GM21529 (cell line): Measurements from ENCODE around the gene EFS.
"Not testable (repeated sequence)": the region's sequence is repeated elsewhere in the genome, so short reads cannot be mapped to it uniquely, and the experiment has no call there.

ENCODE experiments used
- ATAC-seq: cut with Tn5 transposase; IDR thresholded peaks from one replicate; pipeline ENCODE4 v1.9.1; 2021; ENCODE audit not compliant: unreplicated experiment

Gene EFS

DNA sequence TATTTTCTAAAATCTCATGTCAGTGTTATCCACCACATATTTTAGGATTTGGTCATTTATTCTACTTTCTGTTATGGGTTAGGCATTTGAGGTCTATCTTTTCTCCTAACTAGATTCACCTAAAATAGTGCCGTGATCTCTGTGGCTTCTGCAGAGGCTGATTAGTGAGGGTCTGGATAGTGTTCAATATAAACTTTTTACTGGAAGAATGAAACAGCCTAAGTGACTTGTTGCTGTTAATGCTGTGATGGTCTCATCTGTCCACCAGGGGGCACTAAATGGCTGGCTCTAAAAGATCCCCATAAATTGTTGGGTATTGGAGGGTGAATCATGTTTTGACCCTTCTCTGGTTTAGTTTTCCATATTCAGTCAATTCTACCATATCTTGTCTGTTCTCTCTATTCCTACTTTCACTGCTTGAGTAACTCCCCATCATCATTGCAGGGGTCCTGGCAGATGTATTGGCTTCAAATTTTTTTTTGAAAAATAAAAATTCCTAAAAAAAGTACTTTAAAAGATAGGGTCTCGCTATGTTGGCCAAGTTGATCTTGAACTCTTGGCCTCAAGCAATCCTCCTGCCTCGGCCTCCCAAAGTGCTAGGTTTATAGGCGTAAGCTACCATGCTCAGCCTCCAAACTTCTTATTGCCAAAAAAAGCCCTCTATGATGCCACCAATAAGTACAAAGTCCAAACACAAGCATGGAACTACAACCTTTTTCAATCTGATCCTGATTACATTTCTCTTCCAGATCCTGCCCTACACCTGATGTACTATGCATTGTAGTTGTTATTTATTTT lies 36.8 kb downstream of the EFS start:
- no peak for ATAC-seq

DNA sequence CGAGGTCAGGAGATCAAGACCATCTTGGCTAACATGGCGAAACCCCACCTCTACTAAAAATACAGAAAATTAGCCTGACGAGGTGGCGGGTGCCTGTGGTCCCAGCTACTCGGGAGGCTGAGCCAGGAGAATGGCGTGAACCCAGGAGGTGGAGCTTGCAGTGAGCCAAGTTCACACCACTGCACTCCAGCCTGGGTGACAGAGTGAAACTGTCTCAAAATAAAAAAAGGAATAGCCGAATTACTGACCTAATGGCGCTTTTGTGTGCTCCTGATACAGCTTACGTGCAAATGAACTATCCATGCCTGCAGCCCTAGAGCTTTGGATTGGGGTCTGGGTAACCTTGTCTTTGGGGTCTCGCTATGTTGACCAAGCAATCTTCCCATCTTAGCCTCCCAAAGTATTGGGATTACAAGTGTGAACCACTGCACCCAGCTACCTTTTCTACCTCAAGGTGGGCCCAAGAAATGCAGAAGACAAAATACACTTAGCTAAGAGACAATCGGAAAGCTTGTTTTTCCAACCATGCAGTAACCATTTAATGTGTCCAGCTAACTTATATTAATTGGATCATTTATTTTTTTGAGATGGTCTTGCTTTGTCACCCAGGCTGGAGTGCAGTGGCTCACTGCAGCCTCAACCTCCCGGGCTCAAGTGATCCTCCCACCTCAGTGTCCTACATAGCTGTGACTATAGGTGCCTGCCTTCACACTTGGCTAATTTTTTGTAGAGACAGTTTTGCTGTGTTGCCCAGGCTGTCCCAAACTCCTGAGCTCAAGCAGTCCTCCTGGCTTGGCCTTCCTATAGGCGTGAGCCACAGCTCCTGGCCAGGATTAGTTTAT lies 38.3 kb downstream of the EFS start:
- no peak for ATAC-seq

DNA sequence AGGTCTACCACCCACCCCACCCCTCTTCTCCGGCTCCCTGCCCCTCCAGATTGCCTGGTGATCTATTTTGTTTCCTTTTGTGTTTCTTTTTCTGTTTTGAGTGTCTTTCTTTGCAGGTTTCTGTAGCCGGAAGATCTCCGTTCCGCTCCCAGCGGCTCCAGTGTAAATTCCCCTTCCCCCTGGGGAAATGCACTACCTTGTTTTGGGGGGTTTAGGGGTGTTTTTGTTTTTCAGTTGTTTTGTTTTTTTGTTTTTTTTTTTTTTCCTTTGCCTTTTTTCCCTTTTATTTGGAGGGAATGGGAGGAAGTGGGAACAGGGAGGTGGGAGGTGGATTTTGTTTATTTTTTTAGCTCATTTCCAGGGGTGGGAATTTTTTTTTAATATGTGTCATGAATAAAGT lies 39.2 kb downstream of the EFS start:
- ATAC-seq, result not testable (repeated sequence)

DNA sequence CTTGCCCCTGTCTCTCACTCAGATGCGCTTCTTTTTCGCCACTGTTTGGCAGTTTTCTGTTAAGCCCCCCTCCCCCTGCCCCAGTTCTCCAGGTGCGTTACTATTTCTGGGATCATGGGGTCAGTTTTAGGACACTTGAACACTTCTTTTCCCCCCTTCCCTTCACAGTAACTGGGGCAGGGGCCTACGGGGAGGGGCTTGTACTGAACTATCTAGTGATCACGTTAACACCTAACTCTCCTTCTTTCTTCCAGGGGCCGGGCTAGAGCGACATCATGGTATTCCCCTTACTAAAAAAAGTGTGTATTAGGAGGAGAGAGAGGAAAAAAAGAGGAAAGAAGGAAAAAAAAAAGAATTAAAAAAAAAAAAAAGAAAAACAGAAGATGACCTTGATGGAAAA lies 40.0 kb downstream of the EFS start:
- ATAC-seq, result no peak

DNA sequence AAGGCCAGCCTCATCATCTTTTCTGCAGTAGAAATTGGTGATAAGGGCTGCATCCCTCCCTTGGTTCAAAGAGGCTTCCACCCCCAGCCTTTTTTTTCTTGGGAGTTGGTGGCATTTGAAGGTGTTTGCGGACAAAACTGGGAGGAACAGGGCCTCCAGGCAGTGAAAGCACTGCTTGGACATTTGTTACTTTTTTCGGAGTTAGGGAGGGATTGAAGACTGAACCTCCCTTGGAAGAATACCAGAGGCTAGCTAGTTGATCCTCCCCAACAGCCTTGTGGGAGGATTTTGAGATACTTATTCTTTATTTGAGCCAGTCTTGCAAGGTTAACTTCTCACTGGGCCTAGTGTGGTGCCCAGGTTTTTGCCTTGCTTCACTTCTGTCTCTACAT lies 40.5 kb downstream of the EFS start:
- no peak for ATAC-seq

DNA sequence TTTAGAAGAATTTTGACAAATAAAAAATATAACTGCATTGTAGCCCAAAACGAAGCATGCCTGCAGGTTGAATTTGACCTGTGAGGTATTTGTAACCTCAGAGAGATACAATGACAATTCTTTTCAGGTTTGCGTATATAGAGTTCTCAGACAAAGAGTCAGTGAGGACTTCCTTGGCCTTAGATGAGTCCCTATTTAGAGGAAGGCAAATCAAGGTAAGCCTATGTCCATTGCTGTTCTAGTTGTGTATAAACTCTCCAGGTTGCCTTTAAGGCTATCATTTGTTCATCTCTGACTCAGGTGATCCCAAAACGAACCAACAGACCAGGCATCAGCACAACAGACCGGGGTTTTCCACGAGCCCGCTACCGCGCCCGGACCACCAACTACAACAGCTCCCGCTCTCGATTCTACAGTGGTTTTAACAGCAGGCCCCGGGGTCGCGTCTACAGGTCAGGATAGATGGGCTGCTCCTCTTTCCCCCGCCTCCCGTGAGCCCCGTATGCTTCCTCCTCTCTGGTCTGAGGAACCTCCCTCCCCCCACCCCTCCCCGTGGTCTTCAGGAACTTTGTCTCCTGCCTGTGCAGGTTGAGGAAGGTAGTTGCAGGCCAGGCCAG lies 41.0 kb downstream of the EFS start:
- ATAC-seq, result no peak

DNA sequence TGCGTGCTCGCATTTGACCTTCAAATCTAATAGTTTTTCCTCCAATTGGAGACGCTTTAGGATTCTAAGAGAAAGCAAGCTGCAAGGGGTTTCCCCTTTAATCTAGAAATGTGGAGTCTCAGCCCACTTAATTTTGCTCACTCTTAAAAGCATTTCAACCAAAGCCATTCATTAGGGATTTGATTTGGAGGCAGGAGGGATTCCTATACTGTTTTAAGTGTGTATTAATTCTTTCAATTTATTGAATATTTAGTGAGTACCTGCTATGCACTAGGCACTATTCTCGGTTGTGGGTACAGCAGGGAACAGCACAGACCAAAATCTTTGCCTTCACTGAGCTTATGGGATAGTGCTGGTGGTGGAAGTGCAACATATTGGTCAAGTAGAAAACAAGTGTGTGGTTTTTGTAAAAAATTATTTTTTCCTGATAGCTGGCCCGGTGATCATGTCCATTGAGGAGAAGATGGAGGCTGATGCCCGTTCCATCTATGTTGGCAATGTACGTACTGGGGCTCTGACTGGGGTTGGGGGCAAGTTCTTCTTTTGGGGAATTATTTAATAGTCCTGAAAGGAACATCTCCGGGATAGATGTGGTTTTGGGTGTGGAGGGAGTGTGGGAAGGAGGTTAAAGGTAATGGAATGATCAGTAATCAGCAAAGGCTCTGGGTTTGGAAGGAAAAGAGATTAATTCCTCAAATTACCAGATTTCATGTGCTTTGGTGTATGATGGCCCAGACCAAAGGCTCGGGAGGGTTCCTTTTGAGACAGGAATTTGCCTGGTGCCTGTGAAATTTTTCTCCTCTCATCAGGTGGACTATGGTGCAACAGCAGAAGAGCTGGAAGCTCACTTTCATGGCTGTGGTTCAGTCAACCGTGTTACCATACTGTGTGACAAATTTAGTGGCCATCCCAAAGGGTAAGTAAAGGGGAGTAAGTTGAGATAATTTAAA lies 42.1 kb downstream of the EFS start:
- ATAC-seq, result no peak

GRCh38 chr14:23321572-23322547 lies 43.1 kb downstream of the EFS start:
- ATAC-seq, result peak; percentile 17

- ATAC-seq, result peak; percentile 86
Observed at GRCh38 chr14:23320584-23321571, 44.1 kb downstream of the EFS start, which contains the start of gene PABPN1. Gene PABPN1, plus strand, starts transcription at chr14:23321457. Its CDS starts 13 bp downstream, at chr14:23321470.

DNA sequence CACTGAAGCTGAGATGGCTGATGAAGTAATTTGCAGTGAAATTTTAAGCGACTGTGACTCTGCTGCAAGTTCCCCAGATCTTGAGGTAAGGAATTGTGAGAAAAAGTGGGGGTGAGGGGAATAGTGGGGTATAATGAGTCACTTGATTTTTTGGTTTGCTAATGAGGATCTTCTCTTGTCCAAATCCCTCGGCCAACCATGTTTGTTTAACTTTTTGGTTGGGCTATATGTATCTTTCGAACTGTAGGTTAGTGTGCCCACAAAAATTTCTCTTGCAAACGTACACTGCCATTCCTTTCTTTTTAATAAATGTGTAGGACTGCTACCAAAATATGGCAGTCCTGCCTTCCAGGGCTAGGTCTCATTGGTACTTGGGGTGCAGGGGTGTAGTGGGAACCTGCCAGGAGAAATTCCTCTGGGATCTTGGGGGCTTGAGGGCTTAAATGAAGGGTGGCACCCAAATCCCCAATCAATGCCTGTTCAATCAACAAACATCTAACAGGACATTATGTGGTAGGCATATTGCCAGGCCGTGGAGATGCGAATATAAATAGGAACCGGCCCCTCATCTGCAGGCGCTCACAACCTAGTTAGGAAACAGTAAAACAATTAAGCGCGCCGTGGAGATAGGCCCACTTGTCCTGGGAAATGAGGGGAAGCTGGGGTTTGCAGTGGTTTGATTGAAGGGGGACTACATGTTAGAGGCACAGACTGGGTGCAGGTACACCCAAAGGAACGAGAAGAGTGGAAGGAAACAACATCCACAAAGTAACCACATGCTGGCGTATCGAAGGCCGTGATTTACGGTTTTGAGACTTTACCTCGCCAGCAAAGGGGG lies 45.0 kb downstream of the EFS start:
- ATAC-seq, result no peak

DNA sequence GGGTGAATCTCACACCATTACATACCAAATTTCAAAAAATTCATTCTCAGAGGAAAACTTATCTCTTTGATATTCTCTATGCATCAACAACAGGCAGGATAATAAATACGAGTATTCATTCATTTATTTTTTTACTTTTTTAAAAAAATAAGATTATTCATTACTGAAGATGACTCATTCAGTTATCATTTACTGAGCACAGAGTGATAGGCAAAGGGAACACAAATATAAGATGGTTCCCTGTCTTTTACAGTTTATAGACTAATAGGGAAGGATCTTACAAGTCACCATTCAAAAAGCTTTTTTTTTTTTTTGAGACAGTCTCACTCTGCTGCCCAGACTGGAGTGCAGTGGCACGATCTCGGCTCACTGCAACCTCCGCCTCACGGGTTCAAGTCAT lies 48.7 kb downstream of the EFS start:
- ATAC-seq, result no peak

DNA sequence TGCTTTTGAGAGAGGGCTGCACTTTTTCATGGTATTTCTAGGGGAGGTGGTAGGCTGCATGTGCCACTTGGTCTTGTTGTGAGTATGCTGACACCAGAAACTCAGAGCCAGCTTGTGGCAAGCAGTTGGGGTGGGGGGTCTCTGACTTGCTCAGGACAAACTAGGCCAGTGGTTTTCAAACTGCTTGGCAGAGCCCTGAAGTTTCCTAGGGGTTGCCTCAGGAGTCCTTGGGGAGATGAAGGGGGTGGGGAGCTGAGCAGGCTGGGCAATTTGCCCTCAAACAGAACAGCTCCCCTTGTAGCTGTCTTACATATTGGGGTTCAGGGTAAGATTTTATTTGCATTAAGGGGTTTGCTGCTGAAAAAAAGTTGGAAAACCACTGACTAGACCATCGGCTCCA lies 54.4 kb downstream of the EFS start:
- no peak for ATAC-seq

- ATAC-seq, result no peak
Observed at GRCh38 chr14:23308721-23309445, 56.1 kb downstream of the EFS start.

- ATAC-seq, result no peak
Observed at GRCh38 chr14:23307687-23308644, 57.0 kb downstream of the EFS start.

- no peak for ATAC-seq
Observed at GRCh38 chr14:23307146-23307530, 57.8 kb downstream of the EFS start.
